T47D (cell line): ENCODE measurements around the gene GPR108.
"Not testable (repeated sequence)": the region's sequence is repeated elsewhere in the genome, so short reads cannot be mapped to it uniquely, and the experiment has no call there.

Experiments
- DNase-seq, 2 experiments: peaks; one replicate each; pipeline versions ENCODE4 v3.0.0 to v3.0.0-alpha.2; 2011 to 2012; ENCODE audit warnings: low read depth in 1 of 2, low spot score in 1 of 2
- JUND ChIP-seq: IDR thresholded peaks from 2 replicates; pipeline ENCODE4 v1.6.1; 2012; ENCODE audit warnings: low read depth
- in situ Hi-C: cut with HindIII; loops from 2 replicates; pipeline ENCODE4 v1.10.0; 2016; ENCODE audit warnings: low sequenced_read_pairs, low pct_unique_long_range_greater_than_20kb

The GPR108 gene

DNA sequence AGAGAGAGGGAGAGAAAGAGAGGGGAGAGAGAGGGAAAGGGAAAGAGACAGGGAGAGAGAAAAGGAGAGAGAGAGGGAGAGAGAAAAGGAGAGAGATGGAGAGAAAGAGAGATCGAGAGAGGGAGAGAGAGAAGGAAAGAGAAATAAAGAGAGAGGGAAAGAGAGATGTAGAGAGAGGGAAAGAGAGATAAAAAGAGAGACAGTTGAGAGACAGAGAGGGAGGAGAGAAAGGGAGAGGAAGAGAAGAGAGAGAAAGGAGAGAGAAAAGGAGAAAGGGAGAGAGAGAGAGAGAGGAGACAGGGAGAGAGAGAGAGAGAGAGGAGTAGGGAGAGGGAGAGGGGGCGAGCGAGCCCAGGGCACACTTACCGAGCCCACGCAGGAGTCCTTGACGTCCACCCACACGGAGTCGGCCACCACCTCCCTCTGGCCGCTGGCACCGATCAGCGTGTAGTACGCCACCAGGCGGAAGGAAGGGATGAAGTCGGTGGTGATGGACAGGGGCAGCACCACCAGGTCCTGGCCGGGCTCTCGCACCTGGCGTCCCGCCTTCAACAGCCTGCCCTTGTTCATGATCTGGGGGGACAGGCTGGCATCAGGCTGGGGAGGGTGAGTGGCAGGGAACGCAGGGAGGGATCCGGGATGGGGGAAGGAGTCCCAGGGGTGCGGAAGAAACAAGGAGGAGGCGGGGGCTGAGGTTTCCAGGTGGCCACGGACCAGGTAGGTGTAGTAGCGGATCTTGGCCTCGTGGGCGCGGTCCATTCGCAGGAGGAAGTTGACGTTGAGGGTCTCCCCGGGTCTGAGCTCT is 26.9 kb downstream of the GPR108 start:
- in situ Hi-C loops, result no loop called here
- TF ChIP-seq JUND, result no peak

DNA sequence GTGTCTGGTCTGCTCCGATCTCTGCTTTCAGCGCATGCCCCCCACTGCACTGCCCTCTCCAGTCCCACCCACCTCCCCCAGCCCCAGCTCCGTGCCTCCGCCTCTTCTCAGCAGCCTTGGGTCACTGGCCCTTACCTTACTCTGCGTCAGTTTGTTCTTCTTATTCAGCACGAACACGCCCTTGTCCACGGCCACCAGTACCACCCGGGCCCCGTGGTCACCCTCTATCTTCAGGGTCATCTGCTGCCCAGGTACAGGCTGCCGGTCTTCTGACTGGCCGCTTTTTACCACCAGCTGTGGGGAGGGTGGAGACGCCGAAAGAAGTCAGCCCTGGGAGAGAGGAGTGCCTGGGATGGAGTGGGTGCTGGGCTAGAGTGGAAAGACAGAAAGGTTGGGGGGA is 27.8 kb downstream of the GPR108 start:
- TF ChIP-seq JUND, result no peak
- no peak for DNase-seq
- in situ Hi-C loops, result no loop called here

More for the DNA sequence above, 26.9 kb downstream of the GPR108 start:
- DNase-seq, result no peak

DNA sequence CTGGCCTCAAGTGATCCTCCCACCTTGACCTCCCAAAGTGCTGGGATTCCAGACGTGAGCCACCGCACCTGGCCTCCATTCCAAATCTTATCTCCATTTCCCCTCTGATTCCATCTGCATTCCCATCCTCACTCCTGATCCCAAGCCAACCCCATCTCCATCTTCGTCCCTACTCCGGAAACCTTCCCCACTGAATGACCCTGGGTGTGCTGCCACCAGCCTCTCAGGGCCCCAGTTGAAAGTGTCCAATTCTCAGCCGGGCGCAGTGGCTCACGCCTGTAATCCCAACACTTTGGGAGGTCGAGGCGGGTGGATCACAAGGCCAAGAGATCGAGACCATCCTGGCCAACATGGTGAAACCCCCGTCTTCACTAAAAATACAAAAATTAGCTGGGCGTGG is 28.5 kb downstream of the GPR108 start:
- in situ Hi-C loops, DNase-seq: not testable (repeated sequence)

DNA sequence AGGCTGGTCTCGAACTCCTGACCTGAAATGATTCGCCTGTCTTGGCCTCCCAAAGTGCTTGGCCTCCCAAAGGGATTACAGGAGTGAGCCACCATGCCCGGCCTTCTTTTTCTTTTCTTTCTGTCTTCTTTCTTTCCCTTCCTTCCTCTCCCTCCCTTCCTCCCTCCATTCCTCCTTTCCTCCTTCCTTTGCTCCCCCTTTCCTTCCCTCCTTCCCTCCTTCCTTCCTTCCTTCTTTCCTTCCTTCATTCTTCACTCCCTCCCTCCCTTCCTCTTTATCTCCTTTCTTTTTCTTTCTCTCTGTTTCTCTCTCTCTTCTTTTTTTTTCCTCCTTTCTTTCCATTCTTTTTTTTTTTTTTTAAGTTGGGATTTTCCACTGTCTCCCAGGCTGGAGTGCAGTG is 29.0 kb downstream of the GPR108 start:
- TF ChIP-seq JUND, result no peak
- in situ Hi-C loops, result no loop called here
- no peak for DNase-seq

DNA sequence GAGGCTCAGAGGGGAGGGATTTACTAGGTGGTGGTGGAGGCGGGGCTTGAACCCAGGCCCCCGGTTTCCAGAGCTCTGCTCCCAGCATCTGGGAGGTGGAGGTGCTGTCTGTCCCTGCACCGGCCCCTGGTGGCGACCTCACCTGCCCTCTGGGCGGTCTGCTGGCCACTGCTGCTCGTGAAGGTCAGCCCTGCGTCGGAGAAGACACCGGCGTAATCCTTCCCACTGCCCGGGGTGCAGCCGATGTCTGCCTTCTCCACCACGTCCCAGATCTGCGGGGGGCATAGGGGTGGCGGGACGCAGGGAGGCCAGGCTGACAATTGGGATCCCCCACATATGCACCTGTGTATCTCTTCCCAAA is 29.7 kb downstream of the GPR108 start:
- TF ChIP-seq JUND, result no peak
- in situ Hi-C loops, result no loop called here

DNA sequence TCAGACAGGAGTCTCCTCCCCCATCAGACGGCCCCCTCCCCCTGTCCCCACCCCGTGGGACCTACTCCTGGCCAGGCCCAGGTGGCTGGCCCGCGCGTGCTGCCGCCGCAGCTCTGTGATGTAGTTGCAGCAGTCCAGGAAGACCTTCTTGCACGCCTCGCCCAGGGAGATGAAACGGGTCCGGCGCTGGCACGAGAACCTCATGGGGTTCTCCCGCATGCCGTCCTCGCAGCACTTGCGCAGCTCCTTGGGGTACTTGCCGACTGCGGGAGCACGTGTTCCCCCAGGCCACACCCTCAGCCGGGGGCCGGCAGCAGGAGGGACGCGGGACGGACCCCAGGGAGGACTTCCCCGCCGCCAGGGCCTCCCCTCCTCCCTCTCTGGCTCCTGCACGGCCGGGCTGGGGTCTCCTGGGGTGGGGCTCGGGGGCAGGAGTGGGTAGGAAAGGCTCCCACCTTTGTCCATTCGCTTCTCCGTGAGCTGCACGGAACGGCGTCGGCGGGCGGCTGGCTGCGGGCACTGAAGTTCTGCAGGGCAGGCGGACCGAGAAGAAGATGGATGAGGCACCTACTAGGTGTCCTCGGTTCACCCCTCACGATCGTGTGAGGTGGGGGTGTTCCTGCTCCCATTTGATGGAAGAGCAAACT is 30.2 kb downstream of the GPR108 start:
- in situ Hi-C loops, result no loop called here
- no peak for DNase-seq
- TF ChIP-seq JUND, result no peak

More for the DNA sequence above, 29.7 kb downstream of the GPR108 start:
- DNase-seq, result no peak

DNA sequence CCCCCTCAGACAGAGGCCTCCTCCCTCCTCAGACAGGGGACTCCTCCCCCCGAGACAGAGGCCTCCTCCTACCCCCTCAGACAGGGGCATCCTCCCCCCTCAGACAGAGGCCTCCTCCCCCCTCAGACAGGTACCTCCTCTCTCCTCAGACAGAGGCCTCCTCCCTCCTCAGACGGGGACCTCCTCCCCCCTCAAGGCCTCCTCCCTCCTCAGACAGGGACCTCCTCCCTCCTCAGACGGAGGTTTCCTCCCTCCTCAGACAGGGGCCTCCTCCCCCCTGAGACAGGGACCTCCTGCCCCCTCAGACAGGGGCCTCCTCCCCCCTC is 30.8 kb downstream of the GPR108 start:
- in situ Hi-C loops, result no loop called here
- DNase-seq, result no peak
- no peak for TF ChIP-seq JUND

DNA sequence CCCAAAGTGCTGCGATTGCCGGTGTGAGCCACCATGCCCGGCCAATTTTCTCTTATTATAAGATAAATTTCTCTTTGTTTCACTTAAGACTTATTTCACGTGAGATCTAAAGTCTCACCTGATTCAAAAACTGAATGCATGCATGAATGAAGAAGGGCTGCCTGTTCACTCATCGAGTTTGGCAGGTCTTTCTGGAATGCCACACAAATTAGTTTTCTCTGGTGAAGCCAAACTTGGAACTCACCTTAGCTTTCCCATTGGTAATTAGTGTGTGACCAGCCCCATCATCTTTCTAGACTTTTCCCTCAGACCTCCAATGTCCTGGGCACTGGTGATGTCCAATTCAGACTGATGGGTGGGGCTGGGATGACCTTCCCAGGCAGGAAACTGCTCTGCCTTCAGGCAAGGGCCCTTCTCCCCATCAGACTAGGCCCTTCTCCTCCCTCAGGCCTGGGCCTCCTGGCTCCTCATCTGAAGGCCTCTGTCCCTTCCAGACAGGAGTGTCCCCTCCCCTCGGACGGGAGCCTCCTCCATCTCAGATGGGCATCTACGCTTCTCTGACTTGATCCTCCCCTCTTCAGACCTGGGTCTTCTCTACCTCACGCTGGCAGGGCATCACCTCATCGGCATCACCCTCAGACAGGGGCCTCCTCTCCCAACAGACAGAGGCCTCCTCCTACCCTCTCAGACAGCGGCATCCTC is 31.3 kb downstream of the GPR108 start:
- peak; percentile 36 to 80 for DNase-seq
- TF ChIP-seq JUND, result no peak
- in situ Hi-C loops, result no loop called here

DNA sequence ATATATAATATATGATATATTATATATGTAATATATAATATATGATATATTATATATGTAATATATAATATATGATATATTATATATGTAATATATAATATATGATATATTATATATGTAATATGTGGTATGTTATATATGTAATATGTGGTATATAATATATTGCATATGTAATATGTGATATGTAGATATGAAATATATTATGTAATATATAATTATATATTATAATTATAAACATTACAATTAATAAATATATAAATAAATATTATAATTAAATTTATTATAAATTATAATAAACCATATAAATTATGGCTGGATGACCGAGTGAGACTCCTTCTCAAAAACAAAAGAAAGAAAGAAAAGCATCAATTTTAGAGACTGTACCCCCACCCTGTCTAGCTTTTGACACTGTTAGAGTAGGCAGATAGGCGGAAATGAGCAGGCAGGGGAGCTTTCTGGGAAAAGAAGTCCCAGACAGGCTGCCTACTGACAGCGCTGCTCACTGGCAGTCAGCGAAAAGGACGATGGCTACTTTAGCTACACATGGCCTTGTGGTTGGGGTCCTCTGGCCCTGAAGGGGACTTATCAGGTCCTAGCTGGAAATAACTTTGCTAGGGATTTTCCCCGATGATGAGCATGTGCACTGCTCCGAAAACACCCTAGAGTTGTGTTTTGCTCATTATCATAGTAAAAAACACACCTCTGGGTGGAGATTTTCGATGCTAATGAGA is 36.6 kb downstream of the GPR108 start:
- no peak for DNase-seq
- in situ Hi-C loops, result no loop called here

DNA sequence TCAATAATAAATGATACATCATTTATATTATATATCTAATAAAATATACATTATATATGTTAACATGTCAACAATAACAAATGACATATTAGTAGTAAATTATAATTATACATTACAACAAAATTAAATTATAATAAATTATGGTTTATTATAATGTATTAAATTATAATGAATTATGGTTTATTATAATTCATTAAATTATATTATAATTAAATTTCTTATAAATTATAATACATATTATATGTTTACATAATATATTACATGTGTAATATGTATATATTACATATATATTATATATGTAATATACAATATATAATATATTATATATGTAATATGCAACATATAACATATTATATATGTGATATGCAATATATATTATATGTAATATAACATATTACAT is 37.4 kb downstream of the GPR108 start:
- no peak for DNase-seq
- in situ Hi-C loops, result no loop called here
- no peak for TF ChIP-seq JUND

More for the DNA sequence above, 36.6 kb downstream of the GPR108 start:
- no peak for TF ChIP-seq JUND

DNA sequence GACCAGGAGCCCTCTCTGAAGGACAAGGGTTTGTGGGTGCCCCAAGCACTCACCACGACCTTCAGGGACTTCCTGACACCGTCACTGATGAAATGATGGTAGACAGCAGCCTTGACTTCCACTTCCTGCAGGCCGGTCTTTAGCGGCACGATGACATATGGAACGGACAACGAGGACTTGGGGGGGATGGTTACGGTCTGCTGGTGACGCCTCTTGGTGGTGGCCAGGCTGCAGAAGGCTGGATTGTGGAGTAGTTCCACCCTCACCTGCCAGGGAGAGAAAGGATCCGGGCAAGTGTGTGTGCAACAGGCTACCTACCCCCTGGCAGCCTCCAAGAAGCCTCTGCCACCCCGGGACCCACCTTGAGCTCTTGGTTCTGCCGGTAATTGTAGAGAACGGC is 40.1 kb downstream of the GPR108 start:
- no peak for DNase-seq
- in situ Hi-C loops, result no loop called here
- no peak for TF ChIP-seq JUND

DNA sequence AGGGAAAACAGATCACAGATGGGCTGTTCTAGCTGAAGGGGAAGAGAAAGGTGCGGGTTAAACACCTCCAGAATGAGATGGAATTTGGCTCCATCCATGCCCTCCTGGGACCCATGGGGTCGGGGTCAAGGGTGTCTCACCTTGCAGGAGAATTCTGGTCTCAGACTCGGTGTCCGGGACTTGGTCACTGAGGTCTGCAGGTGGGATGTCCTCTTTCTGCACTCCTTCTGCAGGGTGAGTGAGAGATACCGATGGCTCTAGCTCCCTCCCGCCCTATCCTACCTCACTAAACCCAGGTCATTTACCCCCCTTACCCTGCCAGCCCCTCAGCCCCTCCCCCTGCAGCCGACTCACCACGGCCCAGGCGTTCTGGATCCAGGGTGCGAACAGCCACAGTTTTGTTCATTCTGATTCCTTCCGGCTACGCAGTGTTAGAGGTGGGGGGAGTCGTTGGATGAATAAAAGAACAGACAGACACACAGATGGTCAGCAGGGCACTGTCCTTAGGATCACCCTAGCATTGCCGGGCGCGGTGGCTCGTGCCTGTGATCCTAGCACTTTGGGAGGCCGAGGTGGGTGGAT is 41.0 kb downstream of the GPR108 start:
- in situ Hi-C loops, result no loop called here
- TF ChIP-seq JUND, result no peak
- DNase-seq, result no peak
